HG03469 (cell line): ENCODE data around the gene SLC8B1.

ENCODE experiments used
- ATAC-seq: cut with Tn5 transposase; IDR thresholded peaks from one replicate; pipeline ENCODE4 v1.9.1; 2021; ENCODE audit warnings: mild to moderate bottlenecking, moderate library complexity, moderate number of reproducible peaks; ENCODE audit not compliant: unreplicated experiment

SLC8B1 gene

DNA sequence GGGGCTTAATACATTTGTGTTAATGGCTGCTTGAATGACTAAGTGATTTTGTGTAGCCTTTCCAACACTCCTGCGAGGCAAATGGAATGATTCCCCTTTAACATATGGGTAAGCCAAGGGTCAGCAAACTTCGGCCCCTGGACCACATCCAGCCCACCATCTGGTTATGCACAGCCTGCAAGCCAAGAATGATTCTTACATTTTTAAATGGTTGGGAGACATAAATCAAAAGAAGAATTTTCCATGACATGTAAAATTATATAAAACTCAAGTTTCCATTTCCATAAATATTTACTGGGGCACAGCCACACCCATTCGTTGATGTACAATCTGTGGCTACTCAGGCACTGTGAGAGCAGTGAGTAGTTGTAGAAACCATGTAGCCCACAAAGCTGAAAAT is 9.0 kb downstream of the SLC8B1 start:
- no peak for ATAC-seq

DNA sequence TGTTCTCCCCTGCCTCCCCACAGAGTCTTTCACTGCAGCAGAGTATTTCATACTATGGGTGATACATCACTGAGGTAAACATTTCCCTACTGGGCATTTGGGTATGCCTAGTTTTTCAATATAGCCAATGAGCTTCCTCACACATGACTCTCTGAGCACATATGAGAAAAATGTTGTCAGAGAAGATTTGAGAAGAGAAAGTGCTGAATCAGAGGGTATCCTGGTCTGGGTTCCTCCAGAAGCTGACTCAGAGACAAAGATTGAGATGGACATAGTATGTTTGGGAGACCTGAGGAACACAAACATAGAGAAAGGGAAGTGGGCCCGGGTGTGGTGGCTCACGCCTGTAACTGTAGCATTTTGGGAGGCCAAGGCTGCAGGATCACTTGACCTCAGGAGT is 12.6 kb downstream of the SLC8B1 start:
- no peak for ATAC-seq

DNA sequence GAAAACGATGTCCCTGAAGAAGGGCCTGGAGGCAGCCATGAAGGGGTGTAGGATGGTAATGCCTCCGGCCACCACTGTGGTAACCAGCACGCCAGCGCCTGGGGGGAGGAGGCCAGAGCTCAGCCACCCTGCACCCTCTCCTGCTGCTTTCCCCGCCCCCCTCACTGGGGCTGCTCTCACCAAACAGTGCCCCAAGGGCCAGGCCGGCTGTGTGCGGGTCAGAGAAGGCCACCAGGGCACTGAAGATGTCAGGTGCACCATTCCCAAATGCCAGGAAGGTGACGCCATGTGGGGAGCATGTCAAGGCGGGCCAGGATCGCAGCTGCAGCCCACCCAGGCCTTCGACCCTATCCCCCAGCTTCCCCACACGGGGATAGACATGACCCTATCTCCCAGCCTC is 14.5 kb downstream of the SLC8B1 start:
- ATAC-seq = no peak

DNA sequence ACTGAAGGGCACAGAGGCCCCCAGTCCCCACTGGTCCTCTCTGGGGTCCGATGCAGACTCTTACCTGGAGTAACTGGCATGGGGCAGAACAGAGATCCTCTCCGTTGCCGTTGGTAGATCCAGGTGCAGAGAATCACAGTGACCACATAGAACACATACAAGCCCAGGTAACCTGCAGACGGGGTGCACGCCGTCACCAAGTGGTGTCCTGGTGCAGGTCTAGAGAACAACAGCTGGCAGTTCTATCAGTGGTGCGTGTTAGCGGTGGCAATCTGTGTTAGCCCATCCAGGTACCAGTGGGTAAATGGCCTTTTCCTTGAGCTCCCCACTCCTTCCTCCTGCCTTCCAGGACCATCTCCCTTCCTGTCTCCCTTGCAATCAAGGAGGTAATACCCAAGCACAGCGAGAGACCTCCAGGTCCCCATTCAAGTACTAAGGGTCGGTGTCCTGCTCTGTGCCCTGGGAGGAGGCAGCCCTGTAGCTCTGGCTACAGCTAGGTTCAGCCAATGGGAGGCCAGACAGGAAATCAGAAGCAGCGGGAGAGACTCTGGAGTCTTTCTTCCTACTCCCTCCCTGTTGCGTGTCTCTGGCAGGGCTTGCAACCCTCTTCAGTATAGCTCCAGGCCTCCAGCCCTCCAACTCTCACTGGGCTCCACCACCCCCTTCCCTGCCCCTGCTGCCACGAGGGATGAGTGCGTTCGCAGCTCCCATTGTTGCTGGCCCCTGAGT is 15.8 kb downstream of the SLC8B1 start:
- ATAC-seq = no peak

DNA sequence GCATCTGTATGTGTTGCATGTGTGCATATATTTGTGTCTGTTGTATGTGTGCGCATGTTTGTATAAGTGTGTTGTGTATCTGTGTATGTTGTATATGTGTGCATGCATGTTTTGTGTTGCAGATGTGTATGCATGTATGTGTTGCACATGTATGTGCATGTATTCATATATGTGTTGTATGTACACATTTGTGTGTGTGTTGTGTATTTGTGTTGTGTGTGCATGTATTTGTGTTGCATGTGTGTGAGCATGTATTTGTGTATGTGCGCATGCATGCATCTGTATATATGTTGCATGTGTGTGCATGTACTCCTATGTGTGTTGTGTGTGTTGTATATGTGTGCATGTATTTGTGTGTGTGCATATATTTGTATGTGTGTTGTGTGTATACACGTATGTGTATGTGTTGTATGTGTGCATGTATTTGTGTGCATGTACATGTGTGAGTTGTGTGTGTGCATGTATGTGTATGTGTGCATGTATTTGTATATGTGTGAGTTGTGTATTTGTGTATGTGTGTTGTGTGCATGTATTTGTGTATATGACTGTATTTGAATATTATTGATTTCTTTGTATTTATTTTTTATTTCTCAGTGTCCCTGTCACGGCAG is 16.8 kb downstream of the SLC8B1 start:
- ATAC-seq = no peak

DNA sequence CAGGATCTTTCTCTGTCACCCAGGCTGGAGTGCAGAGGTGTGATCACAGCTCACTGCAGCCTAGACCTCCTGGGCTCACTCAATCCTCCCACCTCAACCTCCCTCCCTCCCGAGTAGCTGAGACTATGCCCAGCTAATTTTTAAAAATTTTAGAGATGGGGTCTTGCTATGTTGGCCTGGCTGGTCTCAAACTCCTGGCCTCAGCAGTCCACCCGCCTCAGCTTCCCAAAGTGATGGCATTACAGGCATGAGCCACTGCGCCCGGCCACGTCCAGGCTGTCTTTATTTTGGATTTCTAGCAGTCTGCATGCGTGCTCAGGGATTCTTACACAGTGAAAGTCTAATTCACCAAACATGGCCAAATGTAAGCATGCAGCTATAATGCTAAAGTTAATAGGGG is 17.8 kb downstream of the SLC8B1 start:
- ATAC-seq = no peak

DNA sequence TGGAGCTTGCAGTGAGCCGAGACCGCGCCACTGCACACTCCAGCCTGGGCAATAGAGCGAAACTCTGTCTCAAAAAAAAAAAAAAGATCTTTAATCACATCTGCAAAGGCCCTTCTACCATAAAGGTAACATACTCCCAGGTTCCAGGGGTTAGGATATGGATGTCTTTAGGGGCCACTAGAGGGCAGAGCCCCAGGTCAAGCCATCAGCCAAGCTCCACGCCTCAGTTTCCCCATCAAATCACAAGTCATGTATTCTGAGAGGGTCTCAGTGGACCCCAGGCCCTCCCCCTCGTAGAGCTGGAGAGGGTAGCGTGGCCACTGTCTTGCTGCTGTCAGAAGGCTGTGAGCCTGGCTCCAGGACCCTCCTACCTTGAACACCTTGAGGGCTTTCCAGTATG is 18.8 kb downstream of the SLC8B1 start:
- no peak for ATAC-seq

DNA sequence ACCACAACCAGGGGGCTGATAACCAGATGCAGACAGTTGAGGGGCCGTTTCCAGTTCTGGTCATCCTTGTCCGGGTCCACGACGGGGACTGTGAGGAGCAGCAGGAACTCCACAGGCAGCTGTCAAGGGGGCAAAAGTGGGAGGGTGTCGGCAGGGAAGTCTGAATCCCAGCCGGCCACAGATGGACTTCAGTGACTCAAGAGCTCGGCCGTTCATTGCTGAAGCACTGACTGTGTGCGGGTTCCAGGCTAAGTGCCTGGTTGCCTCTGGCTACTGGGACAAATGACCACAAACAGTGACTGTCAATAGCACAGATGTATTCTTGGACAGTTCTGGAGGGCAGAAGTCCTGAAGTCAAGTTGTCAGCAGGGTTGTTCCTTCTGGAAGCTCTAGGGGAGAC is 19.6 kb downstream of the SLC8B1 start:
- ATAC-seq = no peak

DNA sequence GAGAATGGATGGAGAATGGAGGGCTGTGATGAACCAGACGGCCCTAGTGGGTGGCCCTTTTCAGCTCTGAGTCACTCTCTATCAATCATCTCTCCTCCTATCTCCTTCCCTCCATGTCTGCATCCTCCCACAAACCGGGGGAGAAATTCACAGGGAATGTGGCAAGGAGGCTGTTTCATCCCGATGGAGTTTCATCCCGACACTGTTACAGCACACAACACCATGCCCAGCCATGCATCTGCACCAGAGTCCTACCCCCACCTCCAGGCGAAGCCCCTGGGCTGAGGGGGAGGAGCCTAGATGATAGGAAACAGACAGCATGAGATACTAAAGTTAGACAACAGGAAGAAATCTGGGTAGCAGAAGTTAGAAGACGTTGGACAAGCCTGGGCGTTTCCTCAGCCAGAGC is 20.8 kb downstream of the SLC8B1 start:
- no peak for ATAC-seq

DNA sequence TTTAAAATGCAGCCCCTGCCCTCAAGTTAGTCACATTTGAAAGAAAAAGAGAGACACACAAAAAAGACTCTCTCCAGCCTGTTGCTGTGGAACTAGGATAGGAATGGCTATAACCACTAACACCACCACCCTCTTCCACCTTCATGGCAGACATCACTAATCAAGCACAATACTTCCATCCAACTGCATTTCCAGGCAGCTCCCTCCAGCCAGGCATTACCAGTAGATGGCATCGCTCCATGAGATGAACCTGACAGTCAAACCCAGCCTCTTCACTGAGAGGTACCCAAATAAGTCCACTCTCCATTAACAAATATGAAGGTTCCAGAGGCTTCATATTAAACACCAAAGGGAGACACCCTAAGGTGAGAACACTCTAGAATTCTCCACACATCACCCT is 24.4 kb downstream of the SLC8B1 start:
- no peak for ATAC-seq

DNA sequence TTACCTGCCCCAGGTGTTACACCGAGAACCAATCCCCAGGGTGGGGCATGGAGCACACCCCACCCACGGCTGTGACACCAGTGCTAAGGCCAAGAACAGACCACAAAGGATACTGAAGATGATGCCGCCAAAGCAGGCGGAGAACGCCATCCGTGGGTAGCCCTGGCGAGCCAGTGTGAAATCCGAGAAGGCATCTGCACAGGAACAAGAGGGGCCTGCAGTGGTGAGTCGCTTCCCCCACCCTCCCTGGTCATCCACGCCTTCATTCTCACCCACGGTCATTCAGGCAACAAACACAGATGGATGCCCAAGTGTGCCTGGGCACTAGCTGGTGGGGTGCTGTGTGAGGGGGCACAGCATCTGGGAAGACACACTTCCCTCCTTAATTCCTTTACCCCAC is 28.5 kb downstream of the SLC8B1 start:
- no peak for ATAC-seq

DNA sequence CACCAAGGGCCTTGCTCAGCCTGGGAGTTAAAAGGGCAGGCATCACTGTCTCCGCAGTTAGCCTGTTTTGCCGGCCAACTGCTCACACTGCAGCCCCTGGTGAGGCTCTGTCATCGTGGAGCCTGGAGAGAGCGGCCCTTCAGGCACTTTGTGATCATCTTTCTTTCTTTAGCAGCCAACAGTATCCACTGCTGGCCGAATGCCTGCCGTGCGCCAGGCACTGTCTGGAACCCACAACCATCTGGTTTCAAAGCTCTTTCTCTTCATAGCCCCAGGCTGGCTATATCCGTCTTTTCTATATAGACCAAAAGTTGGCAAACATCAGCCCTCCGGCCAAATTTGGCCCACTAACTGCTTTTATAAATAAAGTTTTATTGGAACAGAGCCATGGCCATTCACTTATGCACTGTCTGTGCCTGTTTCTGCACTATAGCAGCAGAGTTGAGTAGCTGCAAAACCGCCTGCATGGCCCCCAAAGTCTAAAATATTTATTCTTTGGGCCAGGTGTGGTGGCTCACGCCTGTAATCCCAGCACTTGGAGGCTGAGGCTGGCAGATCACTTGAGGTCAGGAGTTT is 29.5 kb downstream of the SLC8B1 start:
- ATAC-seq = no peak

DNA sequence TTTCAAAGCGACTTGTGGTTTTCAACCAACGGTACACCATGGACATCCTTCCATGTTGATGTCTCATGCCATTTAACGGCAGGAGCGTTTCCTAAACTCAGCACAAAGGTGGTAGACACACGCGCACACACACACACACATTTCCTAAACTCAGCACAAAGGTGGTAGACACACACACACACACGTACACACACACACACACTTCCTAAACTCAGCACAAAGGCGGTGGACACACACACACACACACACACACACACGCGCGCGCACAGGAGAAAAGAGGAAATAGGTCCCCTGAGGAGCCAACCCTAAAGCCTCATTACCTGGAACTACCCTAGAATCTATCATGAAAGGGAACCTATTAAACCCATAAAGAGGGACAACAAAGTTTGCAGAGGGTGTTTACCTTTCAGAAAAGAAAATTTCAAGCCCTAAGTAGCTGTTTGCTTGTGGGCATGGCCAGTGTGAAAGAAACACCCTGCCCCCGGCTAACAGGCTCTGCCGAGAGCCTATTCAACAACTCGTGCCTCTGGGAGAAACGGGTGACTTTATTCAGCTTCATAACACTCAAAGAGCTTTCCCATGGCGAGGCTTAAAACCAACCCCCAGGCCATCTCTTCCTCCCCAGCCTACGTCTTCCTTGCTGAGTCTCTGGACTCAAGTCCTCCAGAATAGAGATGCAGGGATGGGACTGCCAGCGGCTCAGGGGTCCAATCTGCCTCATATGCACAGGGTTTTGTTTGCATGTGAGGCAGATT is 31.8 kb downstream of the SLC8B1 start:
- ATAC-seq = no peak

DNA sequence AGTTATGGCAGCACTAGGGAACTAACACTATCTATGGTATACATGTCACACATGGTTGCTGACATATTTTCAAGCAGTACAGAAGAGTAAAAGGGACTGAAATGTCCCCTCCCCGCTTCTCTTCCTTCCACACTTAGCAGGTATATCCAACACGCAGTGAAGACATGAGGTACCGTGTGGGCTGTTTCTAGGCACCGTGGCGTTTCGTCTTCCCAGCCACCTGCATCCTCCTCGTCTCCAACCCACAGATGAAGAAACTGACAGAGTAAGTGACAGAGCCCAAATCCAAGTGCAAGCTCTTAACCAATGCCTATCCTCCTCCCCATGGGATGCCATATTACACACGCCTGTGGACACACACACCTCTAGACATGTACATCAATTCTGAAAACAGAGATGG is 32.4 kb downstream of the SLC8B1 start:
- ATAC-seq = no peak

DNA sequence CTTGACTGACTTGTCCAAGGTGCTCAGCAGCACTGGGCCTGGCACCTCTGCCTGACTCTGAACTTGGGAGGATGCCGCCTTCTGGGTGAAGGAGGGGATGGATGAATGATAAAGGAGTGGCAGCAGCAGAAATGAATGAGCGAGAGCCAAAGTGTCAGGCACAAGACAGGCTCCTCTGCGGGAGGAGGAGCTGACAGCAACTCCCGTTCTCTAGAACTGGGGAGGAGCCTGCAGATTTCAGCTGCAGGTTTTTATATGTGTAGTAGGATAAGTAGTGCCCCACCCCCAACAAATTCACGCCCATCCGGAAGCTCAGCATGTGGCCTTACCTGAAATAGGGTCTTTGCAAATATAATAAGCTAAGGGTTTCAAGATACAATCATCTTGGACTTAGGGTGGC is 33.1 kb downstream of the SLC8B1 start:
- ATAC-seq = no peak

DNA sequence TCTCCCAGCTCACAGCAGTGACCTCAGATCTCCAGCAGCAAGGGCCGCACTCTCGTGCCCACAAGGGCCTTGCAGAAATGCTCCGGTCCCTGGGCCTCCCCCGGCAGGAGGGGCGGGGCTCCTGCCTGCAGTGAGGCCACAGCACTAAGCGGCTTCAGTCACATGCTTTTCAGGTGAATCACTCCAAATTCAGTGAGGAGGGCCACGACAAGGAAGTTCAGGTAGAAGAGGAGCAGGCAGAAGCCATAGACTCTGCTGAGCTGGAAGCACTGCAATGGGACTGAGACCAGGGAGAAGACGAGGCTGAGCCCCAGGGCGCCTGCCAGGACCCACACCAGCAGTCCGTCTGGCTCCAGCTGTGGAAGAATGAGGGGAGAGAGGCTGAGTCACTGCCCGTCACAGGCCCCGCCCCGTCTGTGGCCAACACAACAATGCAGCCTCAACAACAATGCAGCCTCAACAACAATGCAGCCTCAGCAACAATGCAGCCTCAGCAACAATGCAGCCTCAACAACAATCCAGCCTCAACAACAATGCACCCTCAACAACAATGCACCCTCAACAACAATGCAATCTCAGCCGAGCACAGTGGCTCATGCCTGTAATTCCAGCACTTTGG is 35.2 kb downstream of the SLC8B1 start:
- ATAC-seq = no peak

DNA sequence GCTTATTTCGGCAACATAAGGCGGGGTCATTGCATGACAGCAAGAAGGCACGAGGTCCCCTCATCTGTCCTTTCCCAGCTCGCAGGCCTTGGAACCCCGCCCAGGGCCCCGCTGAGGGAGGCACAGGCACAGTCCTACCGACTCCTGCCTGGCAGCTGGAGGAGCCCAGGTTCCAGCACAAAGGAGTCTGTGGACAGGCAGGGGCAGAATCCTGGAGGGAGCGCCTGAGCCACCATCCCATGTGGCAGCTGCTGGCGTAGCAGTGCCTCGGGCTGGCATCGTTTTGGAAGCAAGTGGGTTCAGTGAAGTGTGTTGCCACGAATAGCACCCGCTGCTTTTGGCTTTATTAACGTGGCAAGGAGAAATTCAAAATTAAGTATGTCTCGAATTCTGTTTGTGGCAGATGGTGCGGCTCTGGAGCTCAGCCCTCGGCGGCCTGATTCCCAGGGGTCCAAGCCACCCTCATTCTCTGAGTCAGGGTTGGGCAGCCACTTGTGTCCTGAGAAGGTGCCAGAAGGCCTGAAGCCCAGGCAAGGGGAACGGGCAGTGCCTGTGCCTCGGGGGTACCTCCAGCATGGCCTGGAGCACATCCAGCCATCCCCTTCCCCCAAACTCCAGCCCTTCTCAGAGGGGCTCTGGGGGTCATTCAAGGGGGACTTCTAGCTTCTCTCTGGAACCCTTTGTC is 35.9 kb downstream of the SLC8B1 start:
- ATAC-seq = no peak

DNA sequence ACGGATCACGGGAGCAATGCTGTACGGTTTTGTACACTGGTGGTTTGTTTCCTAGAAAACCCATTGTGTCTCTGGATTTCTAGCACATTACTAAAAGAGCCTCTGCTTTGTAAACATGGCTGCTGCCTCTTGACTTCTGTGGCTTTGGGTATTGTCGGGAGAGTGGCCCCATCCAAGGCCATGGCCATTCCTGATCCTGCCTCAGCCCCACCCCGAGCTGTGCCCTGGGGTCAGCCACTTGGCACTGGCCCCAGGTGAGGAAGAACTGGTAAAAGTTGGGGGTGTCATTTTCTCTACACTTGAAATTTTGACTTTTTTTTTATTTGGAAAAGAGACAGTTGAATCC is 36.5 kb downstream of the SLC8B1 start:
- ATAC-seq = no peak

DNA sequence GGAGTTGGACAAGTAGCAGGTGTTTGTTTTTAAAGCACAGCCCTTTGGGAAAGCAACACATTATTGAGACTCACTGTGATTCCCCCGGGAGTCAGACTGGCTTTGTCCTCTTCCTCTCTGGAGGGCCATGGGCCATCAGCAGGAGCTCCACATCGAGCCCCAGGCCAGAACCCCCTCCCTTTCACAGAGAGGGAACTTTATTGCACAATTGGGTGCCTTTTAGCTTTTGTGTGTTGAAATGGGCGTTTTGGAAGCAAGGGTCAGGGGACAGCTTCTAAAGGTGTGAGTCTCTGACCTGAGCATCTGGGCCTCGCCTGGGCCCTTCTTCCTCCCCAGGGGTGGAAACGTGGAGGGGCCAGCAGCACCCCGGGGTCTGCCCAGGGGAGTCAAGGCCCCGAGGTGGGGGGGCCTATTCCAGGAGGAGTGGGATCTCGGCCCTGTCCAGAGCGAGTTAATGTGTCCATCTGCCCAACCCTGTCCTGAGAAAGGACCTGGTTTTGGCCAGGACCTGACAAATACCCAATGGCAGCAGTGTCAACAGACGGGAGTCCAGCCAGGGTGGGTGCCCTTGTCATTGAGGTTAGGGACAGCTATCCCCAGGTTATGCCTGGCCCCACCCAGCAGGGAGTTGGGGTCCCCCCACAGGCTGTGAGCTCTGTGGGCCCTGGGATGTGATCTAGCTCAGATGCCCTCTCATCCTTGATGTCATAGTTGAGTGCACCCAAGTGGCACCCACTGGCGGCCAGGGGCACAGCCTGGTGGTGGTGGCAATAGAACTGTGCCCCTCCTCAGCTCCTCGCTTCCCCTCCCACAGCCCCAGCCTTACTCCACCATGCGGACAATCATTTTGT is 37.1 kb downstream of the SLC8B1 start:
- ATAC-seq = no peak

DNA sequence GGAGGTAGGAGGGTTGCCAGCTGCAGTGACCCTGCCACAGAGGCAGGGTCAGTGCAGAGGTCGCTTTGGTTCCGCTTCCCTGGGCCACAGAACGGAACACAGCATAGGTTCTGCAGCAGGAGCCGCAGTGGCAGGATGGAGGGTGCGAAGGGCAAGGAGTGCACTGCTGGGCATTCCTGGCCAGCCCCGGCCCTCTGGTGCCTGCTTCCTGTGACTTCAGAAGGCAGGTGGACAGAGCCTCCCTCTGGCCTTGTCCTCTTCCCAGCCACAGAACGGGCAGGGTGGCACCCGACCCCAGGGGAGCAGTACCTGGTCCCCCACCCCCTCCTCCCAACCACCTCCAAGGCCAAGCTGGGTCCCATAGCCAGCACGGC is 37.7 kb downstream of the SLC8B1 start:
- ATAC-seq = no peak
